ENCODE results near the gene KIRREL3. TPM values are rescaled to one million over a fixed set of nuclear protein-coding genes. Genes with fewer than 3 reads are reported as not detected.

The KIRREL3 gene
- total RNA-seq, 1 donor from 2014 or later, result 26.5 TPM

DNA sequence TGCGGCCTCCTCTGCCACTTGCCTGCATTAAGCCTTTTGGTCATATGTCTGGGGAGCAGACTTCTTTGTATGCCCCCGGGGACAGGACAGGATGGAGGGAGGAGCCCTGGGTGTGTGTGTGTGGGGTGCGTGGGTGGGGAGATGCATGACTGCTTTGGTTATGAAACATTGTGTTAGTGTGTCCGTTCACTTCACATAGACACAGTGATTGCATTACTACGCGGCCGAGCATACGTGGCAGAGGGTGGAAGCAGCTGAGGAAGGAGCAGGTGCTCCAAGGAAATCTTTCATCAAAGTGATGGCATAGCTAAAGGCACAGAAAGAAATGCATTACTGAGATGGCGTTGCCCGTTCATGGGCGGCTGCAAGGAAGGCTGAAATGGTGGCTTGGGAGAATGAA, 384.7 kb downstream of the KIRREL3 start:
- DNase-seq (ENCODE audit: low spot score in 2 of 2) (no peak), FAIRE-seq (no peak)

DNA sequence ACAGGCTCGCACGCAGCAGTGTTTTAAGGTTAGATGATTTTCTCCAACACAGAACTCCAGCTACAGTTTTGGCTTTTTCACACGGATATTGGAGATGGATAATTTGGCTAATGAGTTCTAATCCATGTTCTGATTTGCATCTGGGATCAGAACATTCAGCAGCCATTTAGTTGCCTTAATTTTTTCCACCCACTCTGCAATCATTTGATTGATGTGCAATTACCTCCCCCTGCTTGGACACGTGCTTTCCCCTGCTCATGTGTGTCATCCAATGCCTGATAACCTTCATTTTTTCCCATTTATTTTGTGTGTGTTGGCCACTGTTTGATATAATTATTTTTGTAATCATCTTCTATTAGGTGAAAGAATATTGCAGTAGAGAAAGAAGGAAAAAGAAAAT, 387.3 kb downstream of the KIRREL3 start:
- no peak for DNase-seq (ENCODE audit: low spot score in 2 of 2)
- no peak for FAIRE-seq

DNA sequence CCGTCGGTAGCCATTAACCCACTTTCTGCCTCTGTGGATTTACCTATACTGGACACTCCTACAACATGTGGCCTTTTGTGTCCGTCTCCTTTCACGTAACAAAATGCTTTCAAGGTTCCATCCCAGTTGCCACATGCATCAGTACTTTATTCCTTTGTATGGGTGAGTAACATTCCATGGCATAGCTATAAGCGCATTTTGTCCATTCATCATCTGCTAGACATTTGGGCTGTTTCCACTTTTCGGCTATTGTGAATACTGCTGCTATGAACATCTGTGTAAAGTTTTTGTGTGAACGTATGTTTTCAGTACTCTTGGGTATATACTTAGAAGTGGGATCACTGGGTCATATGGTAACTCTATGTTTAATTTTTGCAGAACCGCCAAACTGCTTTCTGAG, 387.9 kb downstream of the KIRREL3 start:
- no peak for DNase-seq (ENCODE audit: low spot score in 2 of 2)
- no peak for FAIRE-seq

DNA sequence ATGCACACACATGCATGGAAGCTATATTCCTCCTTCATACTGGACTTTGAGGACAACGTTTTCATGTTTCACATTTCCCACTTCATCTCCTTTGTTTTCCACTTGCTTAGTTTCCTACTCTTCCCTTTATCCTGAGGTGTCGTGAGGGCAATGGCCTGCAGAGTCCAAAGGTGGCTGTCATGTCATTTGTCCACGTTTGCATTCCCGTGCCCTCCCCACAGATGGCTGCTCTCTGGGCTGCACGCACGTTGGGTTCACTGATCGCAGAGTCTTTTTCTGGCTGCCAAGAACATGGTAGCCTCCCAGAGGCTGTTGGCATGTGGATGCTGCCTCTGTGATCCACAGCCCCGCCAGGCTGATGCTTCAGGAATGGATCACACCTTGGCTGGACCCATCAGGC, 389.1 kb downstream of the KIRREL3 start:
- DNase-seq (ENCODE audit: low spot score in 2 of 2) (no peak), FAIRE-seq (no peak)

DNA sequence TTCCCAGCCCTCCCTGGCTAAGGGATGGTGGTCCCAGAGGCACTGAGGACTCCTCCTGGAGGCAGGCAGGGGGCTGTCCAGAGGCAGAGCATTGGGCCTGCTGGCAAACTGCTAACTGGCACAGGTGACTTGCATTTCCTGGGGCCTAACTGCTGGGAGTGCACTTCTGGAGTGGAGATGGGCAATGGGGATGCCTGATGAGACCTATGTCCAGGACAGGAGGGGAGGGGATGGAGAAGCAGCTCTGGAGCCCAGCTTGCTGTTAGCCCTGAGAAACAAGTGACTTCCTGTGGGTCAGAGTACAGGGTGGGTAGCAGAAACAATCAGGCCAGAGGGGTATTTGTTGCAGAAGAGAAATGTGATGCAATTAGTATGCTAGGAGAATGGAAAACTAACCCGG, 391.9 kb downstream of the KIRREL3 start:
- FAIRE-seq, result no peak
- no peak for DNase-seq (ENCODE audit: low spot score in 2 of 2)

DNA sequence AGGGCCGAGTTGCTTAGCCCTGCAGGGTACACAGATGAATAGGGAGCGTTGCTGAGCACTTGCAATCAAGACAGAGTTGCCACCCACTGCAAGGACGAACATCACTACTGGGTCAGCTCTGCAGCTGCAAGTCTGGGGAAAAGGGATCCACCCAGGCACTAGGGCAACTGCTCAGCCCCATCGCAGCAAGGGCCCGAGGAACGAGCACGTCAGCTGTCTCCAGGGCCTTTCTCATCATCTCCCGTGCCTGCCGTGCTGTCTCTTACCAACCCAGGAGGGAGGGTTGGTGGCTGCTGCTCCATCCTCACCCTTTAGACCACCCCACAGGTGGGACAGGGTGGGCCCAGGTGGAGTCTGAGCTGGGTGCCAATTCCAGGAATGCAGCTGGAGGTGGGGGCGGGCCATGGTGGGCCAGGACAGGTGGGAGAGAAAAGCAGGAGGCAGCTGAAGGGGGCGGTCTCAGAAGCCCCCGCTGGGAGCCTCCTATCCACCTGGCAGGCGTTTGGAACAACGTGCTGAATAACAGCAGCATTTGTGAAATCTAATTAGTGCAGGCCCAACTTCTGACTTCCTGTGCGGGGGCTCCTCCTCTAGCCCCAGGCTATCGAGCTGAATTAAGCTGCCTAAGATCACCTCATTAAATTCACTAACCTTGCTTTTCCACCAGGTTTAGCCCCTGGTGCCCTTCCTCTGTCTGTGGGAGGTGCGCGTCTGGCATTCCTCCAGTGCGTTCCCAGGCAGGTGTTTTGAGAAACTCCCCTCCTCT, 392.6 kb downstream of the KIRREL3 start:
- DNase-seq (ENCODE audit: low spot score in 2 of 2) (no peak), FAIRE-seq (no peak)

DNA sequence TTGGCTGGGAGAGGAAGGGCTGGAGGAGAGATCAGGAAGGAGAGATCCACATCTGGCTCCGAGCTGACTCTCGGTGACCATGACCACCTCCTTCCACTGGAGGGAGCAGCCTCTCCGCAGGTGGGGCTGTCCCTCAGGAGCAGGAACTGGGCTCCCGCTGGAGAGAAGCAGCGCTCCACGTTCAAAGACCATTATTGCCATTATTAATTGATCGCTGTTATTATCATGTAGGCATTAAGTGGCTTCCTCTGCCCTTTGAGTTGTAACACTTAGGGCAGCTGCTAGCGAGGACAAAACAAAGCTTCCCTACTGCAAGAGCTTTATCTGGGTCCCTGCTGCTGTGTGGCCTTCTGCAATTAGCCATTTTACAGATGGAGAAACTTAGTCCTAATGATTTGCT, 393.2 kb downstream of the KIRREL3 start:
- DNase-seq (ENCODE audit: low spot score in 2 of 2) (peak; percentile 34 to 74), FAIRE-seq (no peak)

DNA sequence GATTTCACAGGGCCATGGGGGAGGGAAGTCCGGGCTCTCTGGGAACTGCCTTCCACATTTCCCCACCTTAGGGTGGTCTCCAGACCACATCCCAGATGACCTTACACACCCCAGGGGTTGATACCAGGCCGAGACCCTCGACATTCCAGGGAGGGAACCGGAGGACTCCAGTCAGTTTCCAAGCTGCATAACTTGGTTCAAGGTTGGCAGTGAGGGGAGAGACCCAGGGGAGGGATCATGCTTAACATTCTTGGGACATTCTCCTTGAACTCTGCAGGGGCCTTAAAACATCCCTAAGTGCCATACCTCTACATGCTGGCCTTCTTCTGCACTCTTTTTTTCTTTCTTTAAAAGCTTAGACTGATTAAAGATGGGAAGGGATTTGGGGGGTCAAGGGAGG, 394.1 kb downstream of the KIRREL3 start:
- FAIRE-seq (no peak), DNase-seq (ENCODE audit: low spot score in 2 of 2) (no peak)

DNA sequence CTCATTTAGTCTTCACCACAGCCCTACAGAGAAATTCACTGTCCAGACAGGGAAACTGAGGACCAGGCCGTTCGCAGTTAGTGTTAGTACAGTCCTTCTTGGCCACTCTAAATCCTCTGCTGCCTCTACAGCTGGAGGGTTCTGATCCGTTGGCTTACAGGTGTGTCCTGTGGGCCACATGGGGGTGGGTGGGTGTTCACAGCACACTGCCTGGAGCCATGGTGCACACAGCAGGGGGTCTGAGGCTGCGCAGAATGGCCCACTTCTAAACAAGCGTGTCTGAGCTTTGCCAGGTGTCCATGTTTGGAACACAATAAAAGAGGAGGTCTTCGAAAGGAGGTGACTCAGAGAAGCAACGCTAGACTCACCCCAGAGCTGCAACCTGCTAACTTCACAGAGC, 396.1 kb downstream of the KIRREL3 start:
- DNase-seq (ENCODE audit: low spot score in 2 of 2) (no peak), FAIRE-seq (no peak)

DNA sequence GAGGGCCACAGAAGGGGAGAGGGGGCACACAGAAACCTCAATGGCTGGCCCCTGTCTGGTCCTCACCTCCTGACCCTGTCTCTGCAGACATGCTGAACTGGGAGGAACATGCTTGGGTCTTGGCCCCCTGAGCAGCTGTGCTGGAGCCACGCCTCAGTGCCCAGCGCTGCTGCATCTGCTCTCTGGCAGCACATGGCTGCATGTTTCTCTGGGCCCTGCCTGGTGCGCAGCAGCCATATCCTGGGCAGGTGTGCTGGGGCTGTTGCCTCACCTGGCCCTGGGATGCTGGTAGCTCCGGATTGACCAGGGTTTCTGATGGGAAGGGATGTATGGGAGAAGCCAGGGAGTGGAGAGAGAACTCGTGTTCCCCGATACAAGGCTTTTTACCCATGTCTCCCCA, 397.1 kb downstream of the KIRREL3 start:
- FAIRE-seq, result no peak
- DNase-seq (ENCODE audit: low spot score in 2 of 2), result no peak

DNA sequence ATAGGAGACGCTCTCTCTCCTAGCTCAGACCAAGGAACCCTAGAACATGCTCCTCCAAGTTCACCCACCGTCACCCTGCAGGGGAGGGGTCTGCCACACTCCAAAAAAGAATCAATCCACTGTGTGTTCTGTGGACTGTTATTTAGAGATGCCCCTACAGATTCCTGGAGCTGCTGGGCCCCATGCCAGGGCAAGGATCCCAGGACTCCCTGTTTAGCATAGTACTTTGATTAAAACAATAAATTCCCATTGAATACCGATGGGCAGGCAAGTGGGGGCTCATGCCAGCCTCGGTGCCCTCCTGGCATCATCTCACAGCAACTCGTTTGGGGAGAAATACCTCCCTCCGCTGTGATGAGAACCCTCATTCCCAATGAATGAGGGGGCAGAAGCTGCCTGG, 397.6 kb downstream of the KIRREL3 start:
- FAIRE-seq (no peak), DNase-seq (ENCODE audit: low spot score in 2 of 2) (no peak)

DNA sequence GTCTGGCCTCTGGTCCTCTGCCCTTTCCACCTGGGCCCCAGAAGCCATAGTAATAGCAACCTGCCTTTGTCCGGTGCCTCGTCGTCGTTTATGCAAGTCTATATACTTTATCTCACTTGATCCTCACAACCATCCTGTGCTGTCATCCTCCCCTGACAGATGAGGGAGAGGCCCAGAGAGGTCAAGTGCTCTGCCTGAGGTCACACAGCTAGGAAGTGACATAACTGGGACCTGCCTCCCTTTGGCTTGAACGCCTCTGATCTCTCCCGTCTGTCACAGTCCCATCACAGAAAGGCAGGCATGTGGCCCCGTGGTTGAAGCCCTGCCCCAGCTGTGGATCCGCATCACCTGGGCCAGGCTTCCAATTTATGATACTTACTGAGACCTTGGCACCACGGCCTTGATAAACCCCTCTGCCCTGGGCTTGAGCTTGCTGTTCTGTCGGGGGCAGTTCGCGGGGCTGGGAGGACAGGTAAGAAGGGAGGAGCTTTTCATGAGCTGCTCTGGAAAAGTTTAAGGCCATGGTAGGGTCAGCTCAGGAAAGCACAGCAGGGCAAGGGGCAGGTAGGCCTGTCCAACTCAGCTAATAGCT, 398.1 kb downstream of the KIRREL3 start:
- DNase-seq (ENCODE audit: low spot score in 2 of 2), result no peak
- no peak for FAIRE-seq

DNA sequence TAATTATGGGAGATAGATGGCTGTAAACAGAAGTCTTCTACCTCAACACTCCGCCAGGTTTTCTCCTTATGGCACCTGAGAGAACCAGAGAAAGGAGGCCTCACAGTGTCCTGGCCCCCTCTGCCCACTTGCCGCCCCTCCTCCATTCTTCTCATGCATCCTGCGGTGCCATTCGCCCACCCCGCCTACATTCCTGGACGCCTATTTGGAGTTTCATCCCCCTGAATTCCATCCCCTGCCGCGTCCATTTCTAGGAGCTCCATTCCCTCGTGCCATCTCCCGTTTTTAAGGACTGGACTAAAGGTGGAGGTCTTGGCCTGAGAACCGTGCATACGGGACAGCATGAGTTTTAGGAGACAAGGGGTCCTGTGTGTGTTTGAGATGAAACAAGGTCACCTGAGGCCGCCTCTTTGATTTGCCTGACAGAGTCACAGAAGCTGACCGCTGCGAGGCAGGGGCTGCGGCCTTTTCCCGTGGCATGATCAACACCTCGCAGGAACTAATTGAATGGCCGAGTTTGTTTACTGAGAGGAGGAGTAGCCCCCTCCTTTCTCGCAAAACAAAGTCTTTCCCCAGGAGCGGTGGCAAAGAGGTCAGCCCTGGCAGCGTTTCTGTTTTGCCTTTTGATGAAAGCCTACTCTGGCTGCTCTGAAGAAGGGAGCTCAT, 398.9 kb downstream of the KIRREL3 start:
- no peak for FAIRE-seq

DNA sequence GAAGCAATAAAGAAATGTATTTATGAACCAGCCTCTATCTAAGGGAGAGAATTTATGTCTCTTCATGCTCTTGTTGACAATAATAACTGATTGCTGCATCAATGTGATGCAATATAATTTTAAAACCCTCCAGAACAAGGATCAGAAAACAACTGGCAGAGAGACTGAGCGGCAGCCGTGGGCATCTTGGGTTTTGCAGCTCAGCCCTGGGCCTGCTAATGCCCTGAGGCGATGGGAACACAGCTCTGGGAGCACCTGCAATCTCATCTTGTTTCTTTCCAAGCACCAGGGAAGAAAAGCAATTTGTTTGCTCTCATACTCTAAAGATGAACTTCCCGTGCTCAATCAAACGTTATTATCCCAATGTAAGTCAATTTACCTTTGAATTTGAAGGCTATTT, 399.4 kb downstream of the KIRREL3 start:
- FAIRE-seq (no peak), DNase-seq (ENCODE audit: low spot score in 2 of 2) (no peak)

More for the DNA sequence above, 398.9 kb downstream of the KIRREL3 start:
- no peak for DNase-seq (ENCODE audit: low spot score in 2 of 2)

DNA sequence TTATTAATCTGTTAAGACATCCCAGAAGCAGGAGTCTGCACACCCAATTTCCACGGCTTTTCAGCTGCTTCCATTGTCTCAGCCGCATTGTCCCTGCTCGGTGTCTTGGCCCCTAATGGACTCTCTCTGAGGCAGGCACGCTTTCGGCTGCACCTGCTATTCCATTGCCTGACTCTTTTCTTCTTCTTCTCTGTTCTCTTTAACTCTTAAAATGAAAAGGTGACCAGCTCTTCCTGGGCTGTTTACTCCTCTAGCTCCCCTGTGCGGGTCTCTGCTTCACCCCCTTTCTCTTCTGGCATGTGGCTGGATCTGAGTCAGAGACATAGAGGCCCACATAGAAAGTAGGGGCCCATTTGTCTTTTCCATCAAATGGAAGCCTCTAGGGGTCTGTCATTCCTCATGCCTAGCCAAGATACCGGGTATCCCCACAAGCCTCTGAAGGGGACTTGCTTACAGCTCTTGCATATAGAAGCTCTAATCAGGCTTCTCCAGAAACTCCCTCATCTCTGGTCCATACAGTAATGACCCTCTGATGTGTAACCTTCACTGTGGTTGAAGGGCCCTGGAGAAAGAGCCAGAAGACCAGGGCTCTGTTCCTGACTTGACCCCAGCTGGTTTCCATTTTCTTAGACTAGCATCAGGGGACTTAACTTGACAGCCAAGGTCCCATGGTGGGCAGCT, 401.2 kb downstream of the KIRREL3 start:
- FAIRE-seq (no peak), DNase-seq (ENCODE audit: low spot score in 2 of 2) (no peak)

DNA sequence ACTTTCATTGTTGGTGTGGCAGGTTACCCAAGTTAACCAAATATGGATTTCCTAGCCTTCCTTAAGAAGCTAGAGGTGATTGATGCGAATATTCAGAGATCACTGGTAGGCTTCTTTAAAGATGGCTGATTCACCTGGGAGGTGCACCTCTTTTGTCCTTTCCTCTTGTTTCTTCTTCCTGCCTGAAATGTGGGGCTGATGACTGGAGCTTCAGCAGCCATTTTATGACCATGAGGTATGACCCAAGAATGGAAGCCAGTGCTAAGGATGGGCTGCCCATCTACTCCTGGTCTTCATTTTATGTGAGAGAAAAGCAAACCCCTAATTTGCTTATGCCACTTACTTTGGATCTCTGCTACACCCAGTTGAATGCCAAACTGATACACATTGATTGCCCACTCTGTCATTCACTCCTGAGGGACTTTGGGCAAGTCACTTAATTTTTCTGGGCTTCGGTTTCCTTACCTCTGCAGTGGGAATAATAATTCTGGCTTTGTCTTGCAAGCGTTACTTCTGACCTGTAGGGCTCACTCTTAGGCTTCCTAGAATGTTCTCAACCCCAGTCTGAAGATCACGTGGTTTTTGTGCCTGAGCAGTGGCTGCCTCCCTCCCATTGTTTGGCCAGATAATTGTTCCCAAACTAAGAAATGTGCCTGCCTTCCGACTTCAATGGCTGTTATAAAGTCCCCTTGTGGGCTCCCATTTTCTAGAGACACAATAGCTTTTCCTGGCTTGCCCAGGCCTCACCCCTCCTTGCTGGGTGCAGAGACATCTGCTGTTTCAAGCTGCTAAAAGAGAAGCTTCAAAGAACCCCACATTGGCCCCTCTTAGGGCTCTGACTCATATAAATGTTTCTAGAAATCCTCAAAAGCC, 402.0 kb downstream of the KIRREL3 start:
- DNase-seq (ENCODE audit: low spot score in 2 of 2), result no peak
- FAIRE-seq, result no peak

DNA sequence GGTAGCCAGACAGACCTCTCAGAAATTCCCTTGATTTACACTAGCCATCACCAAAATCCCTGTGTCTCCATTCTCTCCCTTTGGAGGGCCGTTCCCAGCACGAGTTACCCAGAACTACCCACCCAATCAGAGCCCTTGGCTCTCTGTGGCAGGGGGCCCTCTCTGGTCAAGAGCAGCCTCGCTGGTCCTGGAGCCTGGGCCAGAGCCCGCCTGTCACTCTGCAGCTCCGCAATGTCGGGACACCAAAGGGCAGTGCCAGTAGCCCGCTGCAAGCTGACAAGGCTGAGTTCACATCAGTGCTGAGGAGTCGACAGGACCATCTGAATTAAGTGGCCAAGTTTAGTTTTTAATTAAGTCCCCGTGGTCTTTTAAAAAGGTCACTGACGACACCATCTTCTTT, 403.5 kb downstream of the KIRREL3 start:
- FAIRE-seq, result no peak

DNA sequence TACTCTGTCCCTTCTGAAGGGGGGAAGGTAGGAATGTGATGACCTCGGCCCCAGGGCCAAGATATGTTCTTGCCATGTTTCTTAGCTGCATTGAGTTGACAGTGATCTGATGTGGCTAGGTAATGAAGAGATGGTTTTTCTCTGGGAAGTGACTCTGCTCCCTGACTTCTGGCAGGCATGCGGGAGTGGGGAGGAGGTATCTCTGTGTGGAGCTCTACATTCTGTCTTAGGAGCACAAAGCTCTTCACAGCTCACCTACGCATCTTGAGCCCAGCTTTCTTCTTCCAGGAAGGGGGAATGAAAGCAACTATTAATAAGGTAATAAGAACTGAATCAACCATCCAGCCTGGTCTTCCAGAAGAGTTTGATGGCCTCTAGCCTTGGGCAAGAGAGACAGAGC, 404.1 kb downstream of the KIRREL3 start:
- DNase-seq (ENCODE audit: low spot score in 2 of 2), result no peak
- FAIRE-seq, result no peak

More for the DNA sequence above, 403.5 kb downstream of the KIRREL3 start:
- DNase-seq (ENCODE audit: low spot score in 2 of 2), result no peak

DNA sequence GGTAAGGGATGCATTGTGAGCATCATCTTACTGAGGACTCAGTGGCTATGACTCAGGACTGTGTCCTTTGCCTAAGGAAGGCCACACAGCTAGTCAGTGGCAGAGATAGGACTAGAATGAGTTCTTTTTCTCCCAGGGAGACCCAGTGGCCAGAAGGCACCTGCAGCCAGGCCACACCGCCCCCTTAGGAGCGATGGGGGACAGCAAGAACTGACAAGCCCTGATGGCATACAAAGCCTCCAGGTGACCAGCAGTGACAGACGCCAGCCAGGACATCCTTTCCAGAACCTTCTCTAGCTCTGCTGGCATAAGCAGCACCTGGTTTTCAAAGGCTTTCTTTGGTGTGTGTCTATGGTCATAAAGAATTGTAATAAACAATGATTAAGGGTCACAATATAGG, 405.0 kb downstream of the KIRREL3 start:
- FAIRE-seq (no peak), DNase-seq (ENCODE audit: low spot score in 2 of 2) (no peak)

DNA sequence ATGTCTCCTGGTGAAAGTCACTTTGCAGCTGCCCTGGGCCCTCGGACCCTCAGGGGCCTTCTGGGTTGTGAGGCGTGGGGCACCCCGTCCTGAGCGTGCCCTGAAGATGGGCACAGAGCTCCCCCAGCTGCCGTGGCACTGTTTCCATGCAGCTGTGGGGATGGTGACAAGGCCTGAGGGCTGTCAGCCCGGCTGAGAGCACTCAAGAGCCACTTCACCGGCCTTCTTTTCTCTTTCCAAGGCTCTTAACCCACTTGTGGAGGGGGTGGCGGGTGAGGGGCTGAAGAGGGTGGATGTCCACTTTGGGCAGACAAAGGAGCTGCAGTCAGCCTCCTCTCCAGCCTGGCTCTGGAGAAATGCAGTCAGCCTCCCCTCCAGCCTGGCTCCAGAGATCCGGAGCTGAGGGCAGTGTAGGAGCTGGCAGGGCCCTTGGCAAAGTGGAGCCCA, 405.6 kb downstream of the KIRREL3 start:
- FAIRE-seq (no peak), DNase-seq (ENCODE audit: low spot score in 2 of 2) (no peak)
